Measurements from ENCODE around the gene TECPR1.

DNA sequence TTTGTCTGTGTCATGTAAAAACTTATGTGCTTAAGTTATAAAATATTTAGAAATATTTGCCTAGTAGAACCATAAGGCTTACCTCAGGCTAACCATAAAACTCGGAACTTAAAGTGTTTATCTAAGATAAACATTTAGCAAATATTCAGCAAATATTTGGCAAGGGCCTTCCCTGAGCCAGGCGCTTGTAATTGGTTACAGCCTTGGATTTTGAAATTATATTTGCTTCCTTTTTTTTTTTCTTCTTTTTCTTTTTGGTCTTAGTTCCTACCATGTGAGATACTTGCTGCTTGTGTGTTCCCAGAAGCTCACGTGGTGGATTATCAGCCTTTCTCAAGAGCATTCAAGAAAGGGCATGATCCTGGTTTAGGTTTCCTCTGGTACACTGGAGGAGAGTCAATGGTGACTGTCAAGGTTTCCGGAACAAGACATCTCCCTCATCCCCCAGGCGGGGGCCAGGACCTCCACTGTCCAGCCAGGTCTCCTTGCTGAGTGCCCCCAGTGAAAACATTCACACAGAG, 24.3 kb upstream of the TECPR1 start:
- no peak for TF ChIP-seq CTCF (IDR thresholded peaks at IDR 0.05; ENCODE audit: low read depth, low read length, poor library complexity, severe bottlenecking)
- no peak for TF ChIP-seq EZH2phosphoT487 (IDR thresholded peaks at IDR 0.05; ENCODE audit: borderline replicate concordance, low read length)
